Measurements from ENCODE around the gene GDA.
"Not testable (repeated sequence)": the region's sequence is repeated elsewhere in the genome, so short reads cannot be mapped to it uniquely, and the experiment has no call there.

GDA gene

DNA sequence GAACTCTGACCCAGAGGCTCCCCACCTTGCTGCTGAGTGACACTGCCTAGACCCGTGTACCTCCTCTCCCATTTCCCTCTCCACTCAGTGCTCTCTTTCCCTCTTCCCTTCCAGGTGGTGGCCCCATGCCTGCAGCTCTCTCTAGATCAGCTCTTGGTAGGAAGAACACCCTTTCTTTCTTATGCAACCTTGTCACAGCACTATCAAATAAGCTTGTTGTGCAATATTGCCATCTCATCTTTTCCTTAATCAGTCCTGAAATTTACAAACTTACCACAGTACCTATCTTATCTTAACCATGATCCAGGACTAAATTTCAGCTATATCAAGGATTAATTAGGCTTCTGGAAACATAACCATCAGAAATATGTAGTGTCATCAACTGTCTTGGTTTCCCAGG is 127.2 kb downstream of the GDA start:
- TF ChIP-seq, protein P1, sequence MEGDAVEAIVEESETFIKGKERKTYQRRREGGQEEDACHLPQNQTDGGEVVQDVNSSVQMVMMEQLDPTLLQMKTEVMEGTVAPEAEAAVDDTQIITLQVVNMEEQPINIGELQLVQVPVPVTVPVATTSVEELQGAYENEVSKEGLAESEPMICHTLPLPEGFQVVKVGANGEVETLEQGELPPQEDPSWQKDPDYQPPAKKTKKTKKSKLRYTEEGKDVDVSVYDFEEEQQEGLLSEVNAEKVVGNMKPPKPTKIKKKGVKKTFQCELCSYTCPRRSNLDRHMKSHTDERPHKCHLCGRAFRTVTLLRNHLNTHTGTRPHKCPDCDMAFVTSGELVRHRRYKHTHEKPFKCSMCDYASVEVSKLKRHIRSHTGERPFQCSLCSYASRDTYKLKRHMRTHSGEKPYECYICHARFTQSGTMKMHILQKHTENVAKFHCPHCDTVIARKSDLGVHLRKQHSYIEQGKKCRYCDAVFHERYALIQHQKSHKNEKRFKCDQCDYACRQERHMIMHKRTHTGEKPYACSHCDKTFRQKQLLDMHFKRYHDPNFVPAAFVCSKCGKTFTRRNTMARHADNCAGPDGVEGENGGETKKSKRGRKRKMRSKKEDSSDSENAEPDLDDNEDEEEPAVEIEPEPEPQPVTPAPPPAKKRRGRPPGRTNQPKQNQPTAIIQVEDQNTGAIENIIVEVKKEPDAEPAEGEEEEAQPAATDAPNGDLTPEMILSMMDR (IDR thresholded peaks at IDR 0.05; ENCODE audit: insufficient read depth, low read length, poor library complexity, severe bottlenecking): no peak
- no peaks in the 10 kb centered on the region for H3K36me3 ChIP-seq (ENCODE audit: control insufficient read depth, insufficient read depth, low read length)
- no peak for DNase-seq (ENCODE audit: extremely low read depth, insufficient read length)
- H3K27me3 ChIP-seq (replicated peaks; ENCODE audit: control insufficient read depth, insufficient read depth, low read length): 0 out of 2 replicates have a peak, but pooled peaks cover 2% of the 10 kb centered on the region
- H3K4me3 ChIP-seq (replicated peaks; ENCODE audit: low read depth, low read length): no peak overlapping the region

- 0 out of 2 replicates have a peak, but pooled peaks cover 2% of the 10 kb centered on the region for H3K27me3 ChIP-seq (replicated peaks; ENCODE audit: control insufficient read depth, insufficient read depth, low read length)
- no peaks in the 10 kb centered on the region for H3K36me3 ChIP-seq (ENCODE audit: control insufficient read depth, insufficient read depth, low read length)
- TF ChIP-seq, protein P1 (IDR thresholded peaks at IDR 0.05; ENCODE audit: insufficient read depth, low read length, poor library complexity, severe bottlenecking): no peak
- H3K4me3 ChIP-seq (replicated peaks; ENCODE audit: low read depth, low read length): no peak overlapping the region
- DNase-seq (ENCODE audit: extremely low read depth, insufficient read length): no peak
Measured at GRCh38 chr9:72278959-72279358, 129.7 kb downstream of the GDA start.

DNA sequence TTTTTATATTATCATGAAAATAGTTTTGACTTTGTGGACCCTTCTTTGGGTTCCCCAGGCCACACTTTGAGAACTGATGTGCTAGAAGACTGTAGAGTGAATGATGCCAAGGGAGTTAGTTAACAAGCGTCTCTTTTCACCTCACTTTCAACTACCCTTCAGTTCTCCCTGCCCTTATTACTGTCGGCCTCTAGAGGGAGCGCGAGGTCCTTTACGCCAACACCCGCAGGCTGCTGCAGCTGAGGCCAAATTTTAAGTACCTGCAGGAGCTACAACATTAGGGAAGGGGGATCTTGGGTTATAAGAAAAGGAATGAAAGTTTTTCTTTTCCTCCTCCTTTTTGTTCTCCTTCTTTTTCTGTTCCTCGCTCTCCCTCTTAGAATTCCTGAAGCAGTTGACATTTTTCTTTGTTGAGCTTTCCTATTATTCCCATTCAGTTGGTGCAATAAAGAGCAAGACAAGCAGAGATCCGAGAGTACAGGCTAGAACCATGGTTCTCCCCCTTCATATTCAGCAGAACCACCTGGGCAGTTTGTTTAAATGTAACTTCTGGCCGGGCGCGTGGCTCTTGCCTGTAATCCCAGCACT is 131.8 kb downstream of the GDA start:
- TF ChIP-seq, protein P1 (IDR thresholded peaks at IDR 0.05; ENCODE audit: insufficient read depth, low read length, poor library complexity, severe bottlenecking): peak; percentile 97
- Histone ChIP-seq H3K27me3 (replicated peaks; ENCODE audit: control insufficient read depth, insufficient read depth, low read length) (no peaks in the 10 kb centered on the region), H3K36me3 (ENCODE audit: control insufficient read depth, insufficient read depth, low read length) (no peaks in the 10 kb centered on the region), H3K4me3 (replicated peaks; ENCODE audit: low read depth, low read length) (no peak overlapping the region)
- peak; percentile 37 for DNase-seq (ENCODE audit: extremely low read depth, insufficient read length)

DNA sequence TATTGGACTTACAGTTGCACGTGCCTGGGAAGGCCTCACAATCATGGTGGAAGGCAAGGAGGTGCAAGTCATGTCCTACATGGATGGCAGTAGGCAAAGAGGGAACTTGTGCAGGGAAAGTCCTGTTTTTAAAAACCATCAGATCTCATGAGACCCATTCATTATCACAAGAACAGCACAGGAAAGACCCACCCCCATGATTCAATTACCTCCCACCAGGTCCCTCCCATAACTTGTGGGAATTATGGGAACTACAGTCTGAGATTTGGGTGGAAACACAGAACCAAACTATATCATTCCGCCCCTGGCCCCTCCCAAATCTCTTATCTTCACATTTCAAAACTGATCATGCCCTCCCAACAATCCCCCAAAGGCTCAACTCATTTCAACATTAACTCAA is 140.2 kb downstream of the GDA start:
- H3K27me3 ChIP-seq (replicated peaks; ENCODE audit: control insufficient read depth, insufficient read depth, low read length): no peaks in the 10 kb centered on the region
- DNase-seq (ENCODE audit: extremely low read depth, insufficient read length): no peak
- no peaks in the 10 kb centered on the region for H3K36me3 ChIP-seq (ENCODE audit: control insufficient read depth, insufficient read depth, low read length)
- no peak overlapping the region for H3K4me3 ChIP-seq (replicated peaks; ENCODE audit: low read depth, low read length)
- TF ChIP-seq, protein P1 (IDR thresholded peaks at IDR 0.05; ENCODE audit: insufficient read depth, low read length, poor library complexity, severe bottlenecking): no peak

GRCh38 chr9:72290311-72290710 is 141.1 kb downstream of the GDA start:
- TF ChIP-seq, protein P1 (IDR thresholded peaks at IDR 0.05; ENCODE audit: insufficient read depth, low read length, poor library complexity, severe bottlenecking): no peak
- Histone ChIP-seq H3K27me3 (replicated peaks; ENCODE audit: control insufficient read depth, insufficient read depth, low read length) (no peaks in the 10 kb centered on the region), H3K4me3 (replicated peaks; ENCODE audit: low read depth, low read length) (no peak overlapping the region), H3K36me3 (ENCODE audit: control insufficient read depth, insufficient read depth, low read length) (no peaks in the 10 kb centered on the region)
- no peak for DNase-seq (ENCODE audit: extremely low read depth, insufficient read length)

DNA sequence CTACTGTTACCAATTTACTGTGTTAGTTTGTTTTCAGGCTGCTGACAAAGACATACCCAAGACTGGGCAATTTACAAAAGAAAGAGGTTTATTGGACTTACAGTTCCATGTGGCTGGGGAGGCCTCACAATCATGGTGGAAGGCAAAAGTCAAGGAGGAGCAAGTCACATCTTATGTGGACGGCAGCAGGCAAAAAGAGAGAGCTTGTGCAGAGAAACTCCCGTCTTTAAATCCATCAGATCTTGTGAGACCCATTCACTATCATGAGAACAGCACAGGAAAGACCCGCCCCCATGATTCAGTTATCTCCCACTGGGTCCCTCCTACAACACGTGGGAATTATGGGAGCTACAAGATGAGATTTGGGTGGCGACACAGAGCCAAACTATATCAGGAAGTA is 142.3 kb downstream of the GDA start:
- H3K27me3 ChIP-seq (replicated peaks; ENCODE audit: control insufficient read depth, insufficient read depth, low read length); H3K4me3 ChIP-seq (replicated peaks; ENCODE audit: low read depth, low read length); DNase-seq (ENCODE audit: extremely low read depth, insufficient read length); H3K36me3 ChIP-seq (ENCODE audit: control insufficient read depth, insufficient read depth, low read length): not testable (repeated sequence)

Data from GM06990 (cell line).